Measurements from ENCODE around the gene SRCAP.

DNA sequence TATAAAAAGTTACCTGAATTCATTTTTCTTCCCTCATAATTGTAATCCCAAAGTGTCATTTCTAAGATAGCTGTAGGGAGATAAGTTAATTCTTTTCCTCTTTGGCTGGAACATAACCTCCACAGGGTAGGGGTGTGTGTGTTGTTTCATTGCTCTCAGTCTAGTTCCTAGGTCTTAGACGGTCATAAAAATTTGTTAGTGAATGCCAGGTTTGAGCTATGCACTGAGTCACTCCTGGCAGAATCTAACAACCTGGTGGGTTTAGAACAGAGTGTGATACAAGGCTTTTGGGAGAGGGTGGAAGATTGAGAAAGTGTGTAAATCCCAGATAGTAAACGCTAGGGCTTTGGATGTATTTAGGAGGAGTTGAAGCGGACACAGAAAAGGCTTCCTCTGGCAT, 48.4 kb downstream of the SRCAP start:
- TF ChIP-seq GRHL2 (CRISPR knock-in tag; IDR thresholded peaks at IDR 0.05; ENCODE audit: insufficient replicate concordance, severe bottlenecking) (no peak), SP1 (CRISPR knock-in tag; conservative IDR thresholded peaks at IDR 0.05) (no peak), FOXJ3 (CRISPR knock-in tag; IDR thresholded peaks at IDR 0.05; ENCODE audit: borderline replicate concordance) (no peak), CREB1 (CRISPR knock-in tag; IDR thresholded peaks at IDR 0.05) (no peak), CTCF (IDR thresholded peaks at IDR 0.05) (no peak), NFATC4 (CRISPR knock-in tag; IDR thresholded peaks at IDR 0.05) (no peak)
- TF ChIP-seq, protein P1, sequence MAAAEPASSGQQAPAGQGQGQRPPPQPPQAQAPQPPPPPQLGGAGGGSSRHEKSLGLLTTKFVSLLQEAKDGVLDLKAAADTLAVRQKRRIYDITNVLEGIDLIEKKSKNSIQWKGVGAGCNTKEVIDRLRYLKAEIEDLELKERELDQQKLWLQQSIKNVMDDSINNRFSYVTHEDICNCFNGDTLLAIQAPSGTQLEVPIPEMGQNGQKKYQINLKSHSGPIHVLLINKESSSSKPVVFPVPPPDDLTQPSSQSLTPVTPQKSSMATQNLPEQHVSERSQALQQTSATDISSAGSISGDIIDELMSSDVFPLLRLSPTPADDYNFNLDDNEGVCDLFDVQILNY (CRISPR knock-in tag; IDR thresholded peaks at IDR 0.05): no peak

Measured in WTC11 (cell line).